ENCODE data around the gene FOXR1.
A peak's percentile ranks its signal among the peaks of the same experiment; 100 is the strongest.
"Not testable (repeated sequence)": the region's sequence is repeated elsewhere in the genome, so short reads cannot be mapped to it uniquely, and the experiment has no call there.

FOXR1 gene

DNA sequence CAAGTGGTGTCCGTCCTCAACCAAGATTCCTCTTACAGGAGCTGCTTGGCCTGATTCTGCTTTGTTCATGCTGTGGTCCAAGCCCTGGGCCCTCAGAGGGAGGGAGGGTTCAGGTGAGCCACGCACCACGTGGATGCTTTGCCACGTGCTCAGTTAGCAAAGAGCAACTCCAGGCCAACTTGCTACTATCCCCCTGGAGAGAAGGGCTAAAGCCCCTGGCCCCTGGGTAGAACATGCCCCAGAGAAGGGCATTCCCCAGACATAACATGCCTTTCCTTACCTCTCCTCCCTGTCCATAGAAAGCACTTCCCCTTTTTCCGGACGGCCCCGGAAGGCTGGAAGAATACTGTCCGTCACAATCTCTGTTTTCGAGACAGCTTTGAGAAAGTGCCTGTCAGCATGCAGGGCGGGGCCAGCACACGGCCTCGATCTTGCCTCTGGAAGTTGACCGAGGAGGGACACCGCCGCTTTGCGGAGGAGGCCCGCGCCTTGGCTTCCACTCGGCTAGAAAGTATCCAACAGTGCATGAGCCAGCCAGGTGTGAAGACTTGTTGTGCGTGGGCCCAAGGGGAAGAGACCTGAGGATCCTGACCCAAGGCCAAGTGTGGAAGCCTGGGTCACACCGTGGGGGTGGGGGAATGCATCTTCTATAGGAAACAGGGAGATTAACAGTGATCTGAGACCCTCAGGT lies 8.8 kb downstream of the FOXR1 start:
- no peaks in the 10 kb centered on the region for H3K36me3 ChIP-seq (ENCODE audit: control insufficient read depth in 4 of 4, insufficient read depth in 4 of 4, low read length in 3 of 4)
- H3K27me3 ChIP-seq (replicated peaks in 2 of 5; ENCODE audit: control insufficient read depth in 4 of 5, insufficient read depth in 5 of 5, low read length in 4 of 5): no peaks in the 10 kb centered on the region
- DNase-seq: peak in 2 of 3 donors; percentile 6 to 16
- CTCF ChIA-PET: interaction anchor here (1.2 to 1.3 kb wide), 2 partner anchors 12 to 20 kb away, joined by 4 read pairs; no protein-coding TSS in a partner anchor
- no peak overlapping the region for H3K27ac ChIP-seq (ENCODE audit: insufficient read depth in 1 of 2, low read depth in 1 of 2, low read length in 2 of 2, poor library complexity in 1 of 2, severe bottlenecking in 2 of 2)
- no peaks in the 10 kb centered on the region for H3K9me3 ChIP-seq (ENCODE audit: control extremely low read depth in 1 of 5, control insufficient read depth in 4 of 5, insufficient read depth in 2 of 5, low read depth in 1 of 5, low read length in 4 of 5)
- WGBS (ENCODE audit: insufficient coverage): 46% methylated on average over 19 of the region's 21 CpGs
- POLR2A ChIA-PET: no interaction called here
- H3K4me1 ChIP-seq (ENCODE audit: control extremely low read depth in 1 of 4, control insufficient read depth in 4 of 4, insufficient read depth in 4 of 4, low read length in 3 of 4): peaks cover 0 to 21% (median 18%) of the 10 kb centered on the region in 4 experiments
- H3K4me3 ChIP-seq (ENCODE audit: control insufficient read depth in 1 of 7, extremely low read depth in 1 of 7, insufficient read depth in 4 of 7, low read depth in 2 of 7, low read length in 6 of 7): no peak overlapping the region

DNA sequence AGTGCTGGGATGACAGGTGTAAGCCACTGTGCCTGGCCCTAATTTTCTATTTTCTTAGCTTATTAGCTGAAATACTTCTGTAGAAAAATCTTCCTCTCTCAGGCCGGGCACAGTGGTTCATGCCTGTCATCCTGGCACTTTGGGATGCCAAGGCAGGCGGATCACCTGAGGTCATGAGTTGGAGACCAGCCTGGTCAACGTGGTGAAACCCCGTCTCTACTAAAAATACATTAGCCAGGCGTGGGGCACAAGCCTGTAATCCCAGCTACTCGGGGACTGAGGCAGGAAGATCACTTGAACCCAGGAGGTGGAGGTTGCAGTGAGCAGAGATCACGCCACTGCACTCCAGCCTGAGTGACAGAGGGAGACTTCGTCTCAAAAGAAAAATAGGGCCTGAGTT lies 12.8 kb downstream of the FOXR1 start:
- peaks cover 0 to 14% (median 13%) of the 10 kb centered on the region in 4 experiments for H3K4me1 ChIP-seq (ENCODE audit: control extremely low read depth in 1 of 4, control insufficient read depth in 4 of 4, insufficient read depth in 4 of 4, low read length in 3 of 4)
- WGBS (ENCODE audit: insufficient coverage): 98% methylated on average over 7 of the region's 8 CpGs
- POLR2A ChIA-PET; DNase-seq; H3K27me3 ChIP-seq (replicated peaks in 2 of 5; ENCODE audit: control insufficient read depth in 4 of 5, insufficient read depth in 5 of 5, low read length in 4 of 5); H3K4me3 ChIP-seq (ENCODE audit: control insufficient read depth in 1 of 7, extremely low read depth in 1 of 7, insufficient read depth in 4 of 7, low read depth in 2 of 7, low read length in 6 of 7); H3K9me3 ChIP-seq (ENCODE audit: control extremely low read depth in 1 of 5, control insufficient read depth in 4 of 5, insufficient read depth in 2 of 5, low read depth in 1 of 5, low read length in 4 of 5); H3K27ac ChIP-seq (ENCODE audit: insufficient read depth in 1 of 2, low read depth in 1 of 2, low read length in 2 of 2, poor library complexity in 1 of 2, severe bottlenecking in 2 of 2); H3K36me3 ChIP-seq (ENCODE audit: control insufficient read depth in 4 of 4, insufficient read depth in 4 of 4, low read length in 3 of 4): not testable (repeated sequence)
- CTCF ChIA-PET: interaction anchor here (1.1 to 2.6 kb wide), 3 partner anchors 9 to 27 kb away, joined by 4 to 8 read pairs (median 5); partner anchors contain the start of genes CENATAC and UPK2

DNA sequence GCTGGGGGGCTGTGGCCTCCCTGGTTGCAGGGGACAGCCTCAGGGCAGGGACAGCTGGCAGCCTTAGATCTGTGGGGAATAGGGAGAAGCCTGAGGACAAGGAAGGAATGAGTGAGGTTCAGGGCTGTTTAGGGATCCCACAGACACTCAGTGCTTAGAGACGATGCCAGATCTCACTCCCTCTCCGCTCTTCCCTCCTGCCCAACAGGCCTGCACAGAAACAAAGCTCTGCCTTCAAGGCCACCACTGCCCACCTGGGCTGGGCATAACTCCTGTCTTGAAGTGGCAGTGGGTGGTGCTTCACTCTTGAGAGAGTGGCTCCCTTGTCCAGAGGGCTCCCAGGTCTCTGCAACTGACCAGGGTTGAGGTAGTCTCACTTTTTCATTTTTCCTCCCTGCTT lies 13.3 kb downstream of the FOXR1 start:
- POLR2A ChIA-PET: no interaction called here

DNA sequence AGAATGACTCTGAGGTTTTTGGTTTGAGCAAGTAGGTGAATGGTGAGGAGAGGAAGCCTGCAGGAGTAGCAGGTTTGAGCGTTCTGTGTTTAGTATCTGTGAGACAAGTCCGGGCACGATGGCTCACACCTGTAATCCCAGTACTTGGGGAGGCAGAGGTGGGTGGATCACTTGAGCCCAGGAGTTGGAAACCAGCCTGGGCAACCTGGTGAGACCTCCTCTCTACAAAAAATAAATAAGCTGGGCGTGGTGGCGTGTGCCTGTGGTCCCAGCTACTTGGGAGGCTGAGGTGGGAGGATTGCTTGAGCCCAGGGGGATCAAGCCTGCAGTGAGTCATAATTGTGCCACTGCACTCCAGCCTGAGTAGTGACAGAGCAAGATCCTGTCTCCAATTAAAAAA lies 16.7 kb downstream of the FOXR1 start:
- ChIA-PET CTCF (no interaction called here), POLR2A (no interaction called here)
- Histone ChIP-seq H3K27ac (ENCODE audit: insufficient read depth in 1 of 2, low read depth in 1 of 2, low read length in 2 of 2, poor library complexity in 1 of 2, severe bottlenecking in 2 of 2) (no peak overlapping the region), H3K9me3 (ENCODE audit: control extremely low read depth in 1 of 5, control insufficient read depth in 4 of 5, insufficient read depth in 2 of 5, low read depth in 1 of 5, low read length in 4 of 5) (no peaks in the 10 kb centered on the region), H3K4me1 (ENCODE audit: control extremely low read depth in 1 of 4, control insufficient read depth in 4 of 4, insufficient read depth in 4 of 4, low read length in 3 of 4) (no peaks in the 10 kb centered on the region), H3K27me3 (replicated peaks in 2 of 5; ENCODE audit: control insufficient read depth in 4 of 5, insufficient read depth in 5 of 5, low read length in 4 of 5) (no peaks in the 10 kb centered on the region), H3K4me3 (ENCODE audit: control insufficient read depth in 1 of 7, extremely low read depth in 1 of 7, insufficient read depth in 4 of 7, low read depth in 2 of 7, low read length in 6 of 7) (no peak overlapping the region), H3K36me3 (ENCODE audit: control insufficient read depth in 4 of 4, insufficient read depth in 4 of 4, low read length in 3 of 4) (no peaks in the 10 kb centered on the region)
- 94% methylated on average over 2 of the region's 5 CpGs for WGBS (ENCODE audit: insufficient coverage)
- DNase-seq: no peak

More for the DNA sequence above, 13.3 kb downstream of the FOXR1 start:
- H3K4me1 ChIP-seq (ENCODE audit: control extremely low read depth in 1 of 4, control insufficient read depth in 4 of 4, insufficient read depth in 4 of 4, low read length in 3 of 4): peaks cover 0 to 9% (median 9%) of the 10 kb centered on the region in 4 experiments
- H3K9me3 ChIP-seq (ENCODE audit: control extremely low read depth in 1 of 5, control insufficient read depth in 4 of 5, insufficient read depth in 2 of 5, low read depth in 1 of 5, low read length in 4 of 5): no peaks in the 10 kb centered on the region
- CTCF ChIA-PET: interaction anchor here (1.1 to 2.6 kb wide), 4 partner anchors 9 to 72 kb away, joined by 3 to 8 read pairs (median 4); partner anchors contain the start of genes CENATAC and UPK2
- H3K4me3 ChIP-seq (ENCODE audit: control insufficient read depth in 1 of 7, extremely low read depth in 1 of 7, insufficient read depth in 4 of 7, low read depth in 2 of 7, low read length in 6 of 7): no peak overlapping the region
- no peaks in the 10 kb centered on the region for H3K27me3 ChIP-seq (replicated peaks in 2 of 5; ENCODE audit: control insufficient read depth in 4 of 5, insufficient read depth in 5 of 5, low read length in 4 of 5)
- H3K36me3 ChIP-seq (ENCODE audit: control insufficient read depth in 4 of 4, insufficient read depth in 4 of 4, low read length in 3 of 4): no peaks in the 10 kb centered on the region
- DNase-seq: no peak
- H3K27ac ChIP-seq (ENCODE audit: insufficient read depth in 1 of 2, low read depth in 1 of 2, low read length in 2 of 2, poor library complexity in 1 of 2, severe bottlenecking in 2 of 2): no peak overlapping the region
- WGBS (ENCODE audit: insufficient coverage): 90% methylated on average over 2 of the region's 2 CpGs

DNA sequence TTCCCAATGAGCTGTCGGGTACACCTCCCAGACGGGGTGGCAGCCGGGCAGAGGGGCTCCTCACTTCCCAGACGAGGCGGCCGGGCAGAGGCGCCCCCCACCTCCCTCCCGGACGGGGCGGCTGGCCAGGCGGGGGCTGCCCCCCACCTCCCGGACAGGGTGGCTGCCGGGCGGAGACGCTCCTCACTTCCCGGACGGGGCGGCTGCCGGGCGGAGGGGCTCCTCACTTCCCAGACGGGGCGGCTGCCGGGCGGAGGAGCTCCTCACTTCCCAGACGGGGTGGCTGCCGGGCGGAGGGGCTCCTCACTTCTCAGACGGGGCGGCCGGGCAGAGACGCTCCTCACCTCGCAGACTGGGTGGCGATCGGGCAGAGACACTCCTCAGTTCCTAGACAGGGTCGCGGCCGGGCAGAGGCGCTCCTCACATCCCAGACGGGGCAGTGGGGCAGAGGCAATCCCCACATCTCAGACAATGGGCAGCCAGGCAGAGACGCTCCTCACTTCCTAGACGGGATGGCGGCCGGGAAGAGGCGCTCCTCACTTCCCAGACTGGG lies 20.0 kb downstream of the FOXR1 start:
- H3K27ac ChIP-seq (ENCODE audit: insufficient read depth in 1 of 2, low read depth in 1 of 2, low read length in 2 of 2, poor library complexity in 1 of 2, severe bottlenecking in 2 of 2); POLR2A ChIA-PET; H3K9me3 ChIP-seq (ENCODE audit: control extremely low read depth in 1 of 5, control insufficient read depth in 4 of 5, insufficient read depth in 2 of 5, low read depth in 1 of 5, low read length in 4 of 5); H3K27me3 ChIP-seq (replicated peaks in 2 of 5; ENCODE audit: control insufficient read depth in 4 of 5, insufficient read depth in 5 of 5, low read length in 4 of 5); H3K4me3 ChIP-seq (ENCODE audit: control insufficient read depth in 1 of 7, extremely low read depth in 1 of 7, insufficient read depth in 4 of 7, low read depth in 2 of 7, low read length in 6 of 7); H3K4me1 ChIP-seq (ENCODE audit: control extremely low read depth in 1 of 4, control insufficient read depth in 4 of 4, insufficient read depth in 4 of 4, low read length in 3 of 4); DNase-seq; H3K36me3 ChIP-seq (ENCODE audit: control insufficient read depth in 4 of 4, insufficient read depth in 4 of 4, low read length in 3 of 4): not testable (repeated sequence)
- 98% methylated on average over 26 of the region's 44 CpGs for WGBS (ENCODE audit: insufficient coverage)
- CTCF ChIA-PET: interaction anchor here (1.4 kb wide), 1 partner anchor 23 kb away, joined by 4 read pairs; no protein-coding TSS in a partner anchor

DNA sequence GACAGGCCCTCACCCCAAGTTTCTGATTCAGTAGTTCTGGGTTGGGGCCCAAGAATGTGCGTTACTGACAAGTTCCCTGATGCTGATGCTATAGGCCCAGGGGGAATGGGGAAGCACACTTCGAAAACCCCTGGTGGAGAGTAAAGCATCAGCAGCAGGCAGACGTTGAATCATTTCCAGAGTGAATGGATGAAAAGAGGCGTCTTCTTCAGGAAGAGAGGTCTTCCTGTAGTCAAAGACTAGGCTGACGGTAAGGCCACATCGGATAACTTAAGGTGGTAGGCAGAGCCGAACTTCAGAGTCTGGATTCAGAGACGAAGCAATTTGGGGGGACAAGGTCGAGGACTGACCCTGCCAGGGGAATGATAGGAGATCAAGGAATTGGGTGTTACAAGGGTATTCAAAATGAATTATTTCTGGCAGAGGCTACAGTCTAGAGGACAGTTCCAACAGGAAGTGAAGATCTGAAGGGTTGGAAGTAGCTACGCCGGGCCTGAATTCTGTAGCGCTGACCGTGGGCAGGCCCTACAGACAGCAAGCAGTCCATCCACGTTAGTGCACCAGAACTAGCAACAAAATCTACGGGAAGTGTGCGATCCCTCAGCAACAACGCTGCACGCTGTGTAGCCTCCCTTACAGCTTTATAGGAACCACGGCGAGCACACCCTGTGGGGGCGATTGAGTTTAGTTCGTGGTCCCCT lies 25.5 kb downstream of the FOXR1 start:
- CTCF ChIA-PET: interaction anchor here (0.9 to 1.7 kb wide), 6 partner anchors 12 to 105 kb away, joined by 3 to 5 read pairs (median 4); partner anchors contain the start of gene DPAGT1
- Histone ChIP-seq H3K4me1 (ENCODE audit: control extremely low read depth in 1 of 4, control insufficient read depth in 4 of 4, insufficient read depth in 4 of 4, low read length in 3 of 4) (peaks cover 4 to 23% (median 21%) of the 10 kb centered on the region in 4 experiments), H3K4me3 (ENCODE audit: control insufficient read depth in 1 of 7, extremely low read depth in 1 of 7, insufficient read depth in 4 of 7, low read depth in 2 of 7, low read length in 6 of 7) (peak overlapping the region; percentile 77 to 92 (median 83)), H3K9me3 (ENCODE audit: control extremely low read depth in 1 of 5, control insufficient read depth in 4 of 5, insufficient read depth in 2 of 5, low read depth in 1 of 5, low read length in 4 of 5) (no peaks in the 10 kb centered on the region), H3K27me3 (replicated peaks in 2 of 5; ENCODE audit: control insufficient read depth in 4 of 5, insufficient read depth in 5 of 5, low read length in 4 of 5) (no peaks in the 10 kb centered on the region), H3K36me3 (ENCODE audit: control insufficient read depth in 4 of 4, insufficient read depth in 4 of 4, low read length in 3 of 4) (peaks cover 0 to 14% (median 8%) of the 10 kb centered on the region in 4 experiments), H3K27ac (ENCODE audit: insufficient read depth in 1 of 2, low read depth in 1 of 2, low read length in 2 of 2, poor library complexity in 1 of 2, severe bottlenecking in 2 of 2) (peak overlapping the region in 1 of 2 experiments; percentile 71)
- POLR2A ChIA-PET: interaction anchor here (0.7 kb wide), 1 partner anchor 206 kb away, joined by 3 read pairs; the partner anchor contains the start of gene DDX6
- DNase-seq: peak; percentile 70 to 84 (median 83)
- 10% methylated on average over 20 of the region's 22 CpGs for WGBS (ENCODE audit: insufficient coverage)

All from common myeloid progenitor, CD34-positive (primary cell).